H9 (cell line): Measurements from ENCODE around the gene TIMP1. TPM values are rescaled to one million over a fixed set of nuclear protein-coding genes. Genes with fewer than 3 reads are reported as not detected.

Source experiments
- DNase-seq: peaks from one replicate; pipeline ENCODE4 v3.0.0-alpha.2; 2017
- H2AFZ ChIP-seq: one replicate; pipeline ENCODE4 v1.6.1; 2013; ENCODE audit warnings: mild to moderate bottlenecking, low read length, control low read depth, moderate library complexity
- H2AK5ac ChIP-seq: 2 replicates; pipeline ENCODE4 v1.6.1; 2013; ENCODE audit warnings: low read length, control low read depth, mixed read lengths; ENCODE audit not compliant: insufficient read length
- H2BK120ac ChIP-seq: one replicate; pipeline ENCODE4 v1.6.1; 2013; ENCODE audit warnings: low read depth, mild to moderate bottlenecking, low read length, control low read depth, inconsistent platforms; ENCODE audit not compliant: poor library complexity, severe bottlenecking
- H2BK12ac ChIP-seq: 2 replicates; pipeline ENCODE4 v1.6.1; 2013; ENCODE audit warnings: low read length, control low read depth, mixed read lengths, low read depth; ENCODE audit not compliant: insufficient read length
- H2BK15ac ChIP-seq: 2 replicates; pipeline ENCODE4 v1.6.1; 2013; ENCODE audit warnings: low read depth, low read length, control low read depth
- H2BK20ac ChIP-seq: one replicate; pipeline ENCODE4 v1.6.1; 2013; ENCODE audit warnings: low read depth, mild to moderate bottlenecking, low read length, control low read depth, inconsistent platforms; ENCODE audit not compliant: poor library complexity, severe bottlenecking
- H2BK5ac ChIP-seq: 2 replicates; pipeline ENCODE4 v1.6.1; 2013; ENCODE audit warnings: low read length, control low read depth, mixed read lengths; ENCODE audit not compliant: insufficient read length
- H3K14ac ChIP-seq: 2 replicates; pipeline ENCODE4 v1.6.1; 2013; ENCODE audit warnings: low read length, control low read depth; ENCODE audit not compliant: insufficient read depth
- H3K18ac ChIP-seq: 2 replicates; pipeline ENCODE4 v1.6.1; 2013; ENCODE audit warnings: low read depth, mild to moderate bottlenecking, mixed read lengths, low read length, control low read depth; ENCODE audit not compliant: insufficient read length
- H3K23ac ChIP-seq: 2 replicates; pipeline ENCODE4 v1.6.1; 2013; ENCODE audit warnings: low read length, control low read depth, mixed read lengths, low read depth; ENCODE audit not compliant: insufficient read length
- H3K23me2 ChIP-seq: 2 replicates; pipeline ENCODE4 v1.6.1; 2013; ENCODE audit warnings: low read depth, mild to moderate bottlenecking, mixed read lengths, low read length, control low read depth; ENCODE audit not compliant: insufficient read length, poor library complexity, severe bottlenecking
- H3K27ac ChIP-seq: 2 replicates; pipeline ENCODE4 v1.5.1; 2013; ENCODE audit warnings: low read length, control low read depth, mixed read lengths, low read depth; ENCODE audit not compliant: insufficient read length
- H3K27me3 ChIP-seq: 2 replicates; pipeline ENCODE4 v1.6.1; 2013; ENCODE audit warnings: low read length, control low read depth, inconsistent platforms; ENCODE audit not compliant: insufficient read depth
- H3K4ac ChIP-seq: 2 replicates; pipeline ENCODE4 v1.6.1; 2013; ENCODE audit warnings: low read depth, mild to moderate bottlenecking, control low read depth, inconsistent platforms, low read length, moderate library complexity
- H3K4me1 ChIP-seq: 2 replicates; pipeline ENCODE4 v1.6.1; 2013; ENCODE audit warnings: low read length, control low read depth, inconsistent platforms; ENCODE audit not compliant: insufficient read depth
- H3K4me2 ChIP-seq: 2 replicates; pipeline ENCODE4 v1.6.1; 2013; ENCODE audit warnings: low read length, control low read depth, mixed read lengths; ENCODE audit not compliant: insufficient read length, insufficient read depth
- H3K56ac ChIP-seq: 2 replicates; pipeline ENCODE4 v1.6.1; 2013; ENCODE audit warnings: low read depth, mild to moderate bottlenecking, mixed read lengths, low read length, control low read depth; ENCODE audit not compliant: insufficient read length
- H3K79me1 ChIP-seq: 2 replicates; pipeline ENCODE4 v1.6.1; 2013; ENCODE audit warnings: low read depth, mild to moderate bottlenecking, moderate library complexity, low read length, control low read depth, inconsistent platforms; ENCODE audit not compliant: insufficient read depth, poor library complexity, severe bottlenecking
- H3K79me2 ChIP-seq: 2 replicates; pipeline ENCODE4 v1.6.1; 2013; ENCODE audit warnings: low read length, control low read depth, inconsistent platforms; ENCODE audit not compliant: insufficient read depth
- H3K9ac ChIP-seq: 2 replicates; pipeline ENCODE4 v1.6.1; 2013; ENCODE audit warnings: low read length, control low read depth, mixed read lengths; ENCODE audit not compliant: insufficient read length; ENCODE audit errors: extremely low read depth
- H3K9me3 ChIP-seq: one replicate; pipeline ENCODE4 v1.6.1; 2013; ENCODE audit warnings: low read depth, low read length, inconsistent platforms; ENCODE audit not compliant: control insufficient read depth
- H3T11ph ChIP-seq: one replicate; pipeline ENCODE4 v1.6.1; 2013; ENCODE audit warnings: mild to moderate bottlenecking, low read length, control low read depth, inconsistent platforms
- H4K20me1 ChIP-seq: one replicate; pipeline ENCODE4 v1.6.1; 2013; ENCODE audit not compliant: control insufficient read depth, insufficient read length, insufficient read depth
- H4K5ac ChIP-seq: 2 replicates; pipeline ENCODE4 v1.6.1; 2013; ENCODE audit warnings: low read depth, mild to moderate bottlenecking, mixed read lengths, low read length, control low read depth; ENCODE audit not compliant: insufficient read length
- H4K8ac ChIP-seq: replicated peaks from 2 replicates; pipeline ENCODE4 v1.6.1; 2013; ENCODE audit warnings: low read length, control low read depth, mixed read lengths, low read depth; ENCODE audit not compliant: insufficient read length
- H4K91ac ChIP-seq: 2 replicates; pipeline ENCODE4 v1.6.1; 2013; ENCODE audit warnings: low read depth, mild to moderate bottlenecking, moderate library complexity, mixed read lengths, low read length, control low read depth; ENCODE audit not compliant: insufficient read length
- H3K27ac Mint-ChIP-seq, 3 experiments: 2 replicates in 2 of 3; 3 replicates in 1 of 3; pipeline ENCODE4 v1.8.0; 2020 to 2021; ENCODE audit warnings: mixed read lengths in 3 of 3, mild to moderate bottlenecking in 1 of 3, moderate library complexity in 1 of 3
- H3K27me3 Mint-ChIP-seq: 2 replicates; pipeline ENCODE4 v1.8.0; 2021; ENCODE audit warnings: low read depth, mild to moderate bottlenecking, moderate library complexity, mixed read lengths
- H3K36me3 Mint-ChIP-seq, 3 experiments: 2 replicates in 2 of 3; 3 replicates in 1 of 3; pipeline ENCODE4 v1.8.0; 2020 to 2021; ENCODE audit warnings: low read depth in 3 of 3, mixed read lengths in 3 of 3; ENCODE audit not compliant: insufficient read depth in 1 of 3
- H3K4me1 Mint-ChIP-seq, 2 experiments: 2 replicates each; pipeline ENCODE4 v1.8.0; 2020; ENCODE audit warnings: mixed read lengths in 2 of 2
- H3K4me3 Mint-ChIP-seq, 2 experiments: 2 replicates in 1 of 2; 3 replicates in 1 of 2; pipeline ENCODE4 v1.8.0; 2020 to 2021; ENCODE audit warnings: mild to moderate bottlenecking in 2 of 2, mixed read lengths in 2 of 2, moderate library complexity in 1 of 2
- H3K9me3 Mint-ChIP-seq, 2 experiments: 2 replicates in 1 of 2; 3 replicates in 1 of 2; pipeline ENCODE4 v1.8.0; 2020; ENCODE audit warnings: mild to moderate bottlenecking in 2 of 2, mixed read lengths in 2 of 2, moderate library complexity in 1 of 2
- WGBS: extraction: QIAGEN DNeasy Blood & Tissue Kit; methylation state at CpG from one replicate; pipeline ENCODE4 v1.1.7; 2013; ENCODE audit warnings: missing lambda C conversion rate, low lambda C conversion rate, mixed read lengths; ENCODE audit not compliant: insufficient read length; ENCODE audit errors: extremely low coverage; 5-methylcytosine and 5-hydroxymethylcytosine counted together
- total RNA-seq: library from RNA; stranded (reverse); gene quantifications from 2 replicates; pipeline ENCODE4 v1.2.1, GENCODE V29; 2021
- TF ChIP-seq, protein P1 (sequence below): fragments of 200-600 bp; sonication (generic); conservative IDR thresholded peaks from 3 replicates; pipeline ENCODE4 v1.8.0; 2021; ENCODE audit warnings: antibody characterized with exemption, mild to moderate bottlenecking

Gene TIMP1
- total RNA-seq, 1 experiment from 2014 or later = 65.1 TPM

DNA sequence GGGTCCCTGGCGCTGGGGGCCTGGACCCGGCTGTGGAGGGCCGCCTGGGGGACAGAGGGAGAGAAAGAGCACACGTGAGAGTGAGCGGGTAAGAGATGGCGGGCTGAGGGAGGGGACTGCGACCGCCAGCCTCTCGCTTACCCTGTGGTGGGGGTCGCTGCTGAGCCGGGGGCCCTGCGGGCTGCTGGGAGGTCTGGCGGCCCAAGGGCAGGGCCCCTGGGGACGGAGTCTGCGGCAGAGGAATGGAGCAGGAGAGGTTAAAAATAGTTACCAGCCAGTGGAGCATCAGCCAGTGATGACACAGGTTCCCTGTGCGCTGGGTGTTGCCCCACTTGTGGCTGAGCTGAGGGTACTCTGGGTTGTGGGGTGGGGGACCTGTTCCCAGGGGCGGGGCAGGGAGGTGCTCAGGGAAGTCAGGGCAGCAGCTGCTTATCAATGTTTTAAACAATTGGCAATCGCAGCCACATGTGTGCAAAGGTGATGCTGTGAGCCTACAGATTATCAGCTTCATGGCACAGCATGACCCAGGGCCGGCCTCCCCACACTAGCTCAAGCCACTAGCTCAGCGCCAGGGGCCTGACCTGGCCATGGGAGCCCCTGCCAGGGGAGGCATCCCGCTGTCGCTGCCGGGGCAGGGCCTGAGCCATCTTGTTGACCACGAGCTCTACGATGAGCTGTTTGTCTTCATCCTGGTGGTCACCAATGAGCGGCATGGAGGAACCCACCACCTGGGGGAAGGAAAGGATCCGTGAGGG, 7.5 kb upstream of the TIMP1 start:
- no peak overlapping the region for H4K8ac ChIP-seq
- H3K4me3 Mint-ChIP-seq = peak overlapping the region in 1 of 2 experiments; percentile 48; a peak in 3 of 5 replicates
- TF ChIP-seq, protein P1, sequence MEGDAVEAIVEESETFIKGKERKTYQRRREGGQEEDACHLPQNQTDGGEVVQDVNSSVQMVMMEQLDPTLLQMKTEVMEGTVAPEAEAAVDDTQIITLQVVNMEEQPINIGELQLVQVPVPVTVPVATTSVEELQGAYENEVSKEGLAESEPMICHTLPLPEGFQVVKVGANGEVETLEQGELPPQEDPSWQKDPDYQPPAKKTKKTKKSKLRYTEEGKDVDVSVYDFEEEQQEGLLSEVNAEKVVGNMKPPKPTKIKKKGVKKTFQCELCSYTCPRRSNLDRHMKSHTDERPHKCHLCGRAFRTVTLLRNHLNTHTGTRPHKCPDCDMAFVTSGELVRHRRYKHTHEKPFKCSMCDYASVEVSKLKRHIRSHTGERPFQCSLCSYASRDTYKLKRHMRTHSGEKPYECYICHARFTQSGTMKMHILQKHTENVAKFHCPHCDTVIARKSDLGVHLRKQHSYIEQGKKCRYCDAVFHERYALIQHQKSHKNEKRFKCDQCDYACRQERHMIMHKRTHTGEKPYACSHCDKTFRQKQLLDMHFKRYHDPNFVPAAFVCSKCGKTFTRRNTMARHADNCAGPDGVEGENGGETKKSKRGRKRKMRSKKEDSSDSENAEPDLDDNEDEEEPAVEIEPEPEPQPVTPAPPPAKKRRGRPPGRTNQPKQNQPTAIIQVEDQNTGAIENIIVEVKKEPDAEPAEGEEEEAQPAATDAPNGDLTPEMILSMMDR = no peak
- H2BK20ac ChIP-seq = no peak overlapping the region
- H3K9me3 ChIP-seq = peaks cover 34% of the 10 kb centered on the region
- DNase-seq = no peak
- peak overlapping the region; percentile 65 for H3K18ac ChIP-seq
- WGBS = no CpG with 5 or more reads among the region's 27 CpGs
- H2BK120ac ChIP-seq = no peak overlapping the region
- peak overlapping the region; percentile 80 for H3K14ac ChIP-seq
- peaks cover 81 to 89% of the 10 kb centered on the region in 2 experiments for H3K9me3 Mint-ChIP-seq
- H3K23me2 ChIP-seq = no peaks in the 10 kb centered on the region
- H3K4me2 ChIP-seq = peak overlapping the region; percentile 11
- no peak overlapping the region for H4K91ac ChIP-seq
- H3K27me3 ChIP-seq = no peaks in the 10 kb centered on the region
- no peak overlapping the region for H3K56ac ChIP-seq
- H3K79me2 ChIP-seq = no peaks in the 10 kb centered on the region
- H3K4ac ChIP-seq = no peak overlapping the region
- H3K23ac ChIP-seq = no peak overlapping the region
- H2BK12ac ChIP-seq = no peak overlapping the region
- no peak overlapping the region for H2AK5ac ChIP-seq
- no peak overlapping the region for H4K5ac ChIP-seq
- H2AFZ ChIP-seq = no peak overlapping the region
- H3K4me1 Mint-ChIP-seq = peaks cover 13 to 35% of the 10 kb centered on the region in 2 experiments
- H2BK5ac ChIP-seq = no peak overlapping the region
- H4K20me1 ChIP-seq = no peaks in the 10 kb centered on the region
- H3K9ac ChIP-seq = no peak overlapping the region
- H3K27ac Mint-ChIP-seq = no peak overlapping the region; a peak in 1 of 7 replicates
- no peaks in the 10 kb centered on the region for H3K79me1 ChIP-seq
- peaks cover 3% of the 10 kb centered on the region; the same call in 1 of the 2 replicates for H3K27me3 Mint-ChIP-seq
- H3K27ac ChIP-seq = no peak overlapping the region
- H3K36me3 Mint-ChIP-seq = peaks cover 30 to 38% (median 32%) of the 10 kb centered on the region in 3 experiments
- no peak overlapping the region for H2BK15ac ChIP-seq
- no peak overlapping the region for H3T11ph ChIP-seq
- peaks cover 3% of the 10 kb centered on the region; the same call in 1 of the 2 replicates for H3K4me1 ChIP-seq
